ENCODE data around the gene PRKCE.

The PRKCE gene

GRCh38 chr2:45634223-45634622 lies 17.3 kb upstream of the PRKCE start:
- no peak for DNase-seq

- DNase-seq = peak in 1 of 3 experiments; percentile 24
Measured at GRCh38 chr2:45636008-45636407, 15.5 kb upstream of the PRKCE start.

- no peak for DNase-seq
Measured at GRCh38 chr2:45637440-45637839, 14.0 kb upstream of the PRKCE start.

- no peak for DNase-seq
Measured at GRCh38 chr2:45640576-45640975, 10.9 kb upstream of the PRKCE start.

DNA sequence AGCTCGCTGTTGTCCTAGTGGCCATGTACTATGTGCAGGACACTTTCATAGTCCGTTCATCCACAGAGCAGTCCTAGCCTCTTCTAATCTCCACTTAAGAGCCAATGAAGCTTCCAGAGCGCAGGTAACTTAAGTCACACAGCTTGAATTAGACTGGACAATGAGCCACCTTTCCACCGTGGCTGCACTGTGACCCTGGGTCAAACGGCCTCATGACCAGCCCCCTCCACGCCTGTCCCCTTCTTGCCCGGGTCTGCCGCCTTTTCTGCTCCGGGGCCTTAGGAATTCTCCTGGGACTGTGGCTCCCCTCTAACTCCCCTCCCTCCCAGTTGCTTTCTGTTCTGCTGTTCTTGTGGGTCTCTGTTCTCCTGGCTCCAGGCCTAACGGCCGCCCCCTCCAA lies 8.4 kb upstream of the PRKCE start:
- DNase-seq = peak in 2 of 3 experiments; percentile 22 to 61

DNA sequence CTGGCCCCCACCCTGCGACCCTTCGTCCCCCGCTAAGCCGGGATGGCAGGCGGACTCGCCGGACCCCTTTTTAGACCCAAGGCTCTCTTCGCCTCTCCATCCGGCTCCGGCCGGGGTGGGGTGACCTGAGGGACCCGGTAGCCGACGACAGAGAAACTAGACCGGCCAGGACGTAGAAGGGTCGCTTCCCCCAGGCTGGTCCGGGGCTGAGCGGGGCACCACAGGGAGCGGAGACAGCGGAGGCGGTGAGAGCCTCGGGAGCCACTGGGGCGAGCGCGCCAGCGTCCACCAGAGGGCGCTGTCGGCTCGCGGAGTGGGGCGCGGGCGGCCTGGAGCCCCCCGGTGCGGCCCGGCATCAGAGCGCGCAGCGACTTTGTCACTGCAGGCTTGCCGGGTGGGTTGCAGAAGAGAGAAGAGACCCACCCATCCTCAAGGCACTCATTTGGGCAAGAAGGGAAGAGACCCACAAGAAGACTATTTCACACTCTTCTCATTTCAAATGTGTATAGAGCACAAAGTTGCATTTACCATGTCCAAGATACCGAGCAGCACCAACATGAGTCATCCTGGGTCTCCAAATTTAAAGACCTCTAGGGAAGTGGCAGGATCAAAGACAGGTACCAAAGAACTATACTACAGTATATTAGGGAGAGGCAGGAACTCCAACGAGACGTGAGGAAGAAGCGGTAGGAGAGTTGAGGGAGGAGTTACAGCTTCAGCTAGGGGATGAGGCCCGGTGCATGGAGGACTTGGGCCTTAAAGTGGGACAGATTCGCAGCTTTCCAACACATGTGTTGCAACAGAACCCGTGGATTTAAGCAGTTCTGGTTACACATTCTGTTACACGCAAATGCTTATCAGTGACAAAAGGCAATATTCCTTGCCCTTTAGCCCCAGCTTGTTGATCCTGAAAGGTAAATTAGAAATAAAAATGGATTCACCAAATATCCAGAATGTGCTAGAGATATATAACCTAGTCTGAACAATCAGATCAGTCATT lies 7.6 kb upstream of the PRKCE start:
- DNase-seq = peak; percentile 71 to 87 (median 81)

- DNase-seq = no peak
Measured at GRCh38 chr2:45646289-45646688, 5.2 kb upstream of the PRKCE start.

DNA sequence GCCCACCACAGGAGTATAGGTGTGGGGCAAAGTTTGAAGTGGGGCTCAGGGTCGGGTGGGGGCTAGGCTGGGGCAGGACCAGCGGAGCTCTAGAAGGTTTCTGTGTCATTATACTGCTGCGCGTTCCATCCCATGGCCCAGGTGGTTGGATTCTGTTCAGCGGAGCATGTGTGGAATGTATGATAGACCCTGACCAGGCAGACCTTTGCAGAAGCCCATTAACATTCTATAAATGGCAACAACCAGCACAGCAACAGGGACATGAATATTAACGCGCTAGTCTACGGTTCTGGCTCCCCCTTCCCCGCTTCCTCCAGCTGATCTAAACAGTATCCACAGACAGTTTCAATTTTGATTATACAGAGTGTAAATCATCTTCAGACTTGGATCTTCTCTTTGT lies 4.1 kb upstream of the PRKCE start:
- DNase-seq = no peak

- DNase-seq = no peak
Measured at GRCh38 chr2:45647986-45648520, 3.4 kb upstream of the PRKCE start.

- DNase-seq = no peak
Measured at GRCh38 chr2:45648636-45649035, 2.8 kb upstream of the PRKCE start.

DNA sequence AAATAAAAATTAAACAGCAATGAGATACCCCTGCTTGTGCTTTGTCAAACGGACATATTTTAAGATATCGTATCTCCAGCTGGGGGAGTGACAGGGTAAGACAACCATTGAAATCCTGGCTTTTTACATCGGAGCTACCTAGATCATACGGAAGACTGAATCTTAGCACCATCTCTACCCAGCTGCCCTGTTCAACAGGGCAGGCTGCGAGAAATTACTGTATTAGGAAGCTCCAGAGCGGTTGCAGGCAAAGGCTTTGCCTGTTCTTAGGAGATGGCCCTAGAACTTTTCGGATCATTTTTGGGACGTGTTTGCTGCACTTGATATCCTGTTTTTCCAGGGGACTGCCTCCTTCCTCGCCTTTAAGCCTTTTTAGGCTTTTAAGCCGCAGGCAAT lies 2.0 kb upstream of the PRKCE start:
- DNase-seq = peak in 1 of 3 experiments; percentile 28

GRCh38 chr2:45649858-45650811 lies 1.3 kb upstream of the PRKCE start:
- DNase-seq = peak; percentile 23 to 67 (median 57)

- DNase-seq = peak; percentile 75 to 88 (median 86)
Measured at GRCh38 chr2:45650851-45651414, 542 bp upstream of the PRKCE start.

DNA sequence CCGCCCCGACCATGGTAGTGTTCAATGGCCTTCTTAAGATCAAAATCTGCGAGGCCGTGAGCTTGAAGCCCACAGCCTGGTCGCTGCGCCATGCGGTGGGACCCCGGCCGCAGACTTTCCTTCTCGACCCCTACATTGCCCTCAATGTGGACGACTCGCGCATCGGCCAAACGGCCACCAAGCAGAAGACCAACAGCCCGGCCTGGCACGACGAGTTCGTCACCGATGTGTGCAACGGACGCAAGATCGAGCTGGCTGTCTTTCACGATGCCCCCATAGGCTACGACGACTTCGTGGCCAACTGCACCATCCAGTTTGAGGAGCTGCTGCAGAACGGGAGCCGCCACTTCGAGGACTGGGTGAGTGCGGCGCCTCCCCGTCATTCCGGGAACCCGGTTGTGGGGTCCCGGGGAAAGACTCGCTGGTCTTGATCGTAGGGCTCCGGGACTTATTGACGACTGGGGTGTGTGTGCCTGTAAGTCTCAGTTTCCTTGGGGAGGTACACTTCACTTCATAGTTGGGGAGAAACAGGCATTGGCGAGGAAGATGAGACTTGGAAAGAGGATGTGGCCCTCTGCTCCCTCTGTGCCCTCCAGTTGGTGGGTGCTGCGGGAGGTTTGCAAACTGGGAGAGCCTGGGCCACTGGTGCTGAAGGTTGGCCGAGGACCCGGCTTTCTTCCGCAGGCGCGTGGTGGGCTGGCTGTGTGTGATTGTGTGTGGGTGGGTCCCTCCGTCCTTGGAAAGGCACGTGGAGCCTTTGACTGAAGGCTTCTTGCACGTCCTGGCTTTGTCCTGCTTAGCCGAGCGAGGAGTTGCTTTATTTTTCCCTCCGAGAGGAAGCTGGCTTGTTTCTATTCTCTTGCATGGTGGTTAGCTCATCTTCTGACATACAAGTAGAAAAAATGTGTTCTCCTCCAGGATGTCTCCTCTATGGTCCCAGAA lies 886 bp downstream of the PRKCE start:
- DNase-seq = peak; percentile 24 to 60 (median 60)

GRCh38 chr2:45653122-45653913 lies 1.8 kb downstream of the PRKCE start:
- DNase-seq = no peak

- peak in 1 of 3 experiments; percentile 20 for DNase-seq
Measured at GRCh38 chr2:45654250-45654649, 2.8 kb downstream of the PRKCE start.

DNA sequence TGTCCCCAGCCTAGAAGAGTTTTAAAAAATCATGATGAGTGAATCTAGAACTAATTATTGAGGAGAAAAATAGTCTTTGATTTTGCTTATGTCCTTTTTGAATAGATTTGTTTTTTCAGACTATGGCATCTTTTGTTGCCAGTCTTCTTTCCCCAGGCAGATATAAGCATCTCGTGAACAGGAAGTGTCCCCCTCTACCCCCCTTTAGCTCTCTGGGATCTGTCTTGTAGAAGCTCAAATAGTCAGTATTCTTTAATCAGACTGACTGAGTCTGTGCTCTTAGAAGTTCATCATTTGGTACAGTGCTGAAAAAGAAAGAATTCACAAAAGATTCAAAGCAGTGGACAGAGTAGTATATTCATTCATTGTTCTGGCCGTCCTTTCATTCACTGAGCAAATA lies 10.4 kb downstream of the PRKCE start:
- DNase-seq = no peak

- DNase-seq = no peak
Measured at GRCh38 chr2:45664635-45665261, 13.3 kb downstream of the PRKCE start.

DNA sequence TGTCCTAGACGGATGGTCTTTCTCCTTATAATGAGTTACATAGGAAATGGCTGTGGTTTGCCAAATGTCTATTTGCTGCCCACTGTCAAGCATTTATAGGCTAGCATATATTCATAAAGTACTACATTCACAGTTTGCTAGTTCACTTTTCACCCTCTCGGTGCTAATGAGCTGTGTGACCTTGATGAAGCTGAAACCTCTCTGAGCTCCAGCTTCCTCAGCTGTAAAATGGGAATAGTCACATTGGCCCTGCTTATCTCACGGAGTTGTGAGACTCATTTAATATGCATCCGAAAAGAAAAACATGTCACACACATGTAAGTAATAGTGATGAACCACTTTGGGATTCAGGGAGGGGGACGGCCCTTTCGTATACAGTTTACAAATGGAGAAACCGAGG lies 17.0 kb downstream of the PRKCE start:
- no peak for DNase-seq

GRCh38 chr2:45669032-45669486 lies 17.6 kb downstream of the PRKCE start:
- DNase-seq = no peak
